Endothelial cell (in vitro differentiated cells): ENCODE measurements around the gene GPX1. TPM values are rescaled to one million over a fixed set of nuclear protein-coding genes. Genes with fewer than 3 reads are reported as not detected.

Experiments
- DNase-seq: peaks from one replicate; pipeline ENCODE4 v3.0.0; 2021; ENCODE audit warnings: low spot score
- H3K27ac Mint-ChIP-seq: one replicate; pipeline ENCODE4 v1.8.0; 2021; ENCODE audit warnings: mixed read lengths, inconsistent platforms; ENCODE audit not compliant: unreplicated experiment
- H3K27me3 Mint-ChIP-seq: one replicate; pipeline ENCODE4 v1.8.0; 2021; ENCODE audit warnings: mild to moderate bottlenecking, moderate library complexity, mixed read lengths, inconsistent platforms; ENCODE audit not compliant: unreplicated experiment
- H3K36me3 Mint-ChIP-seq: one replicate; pipeline ENCODE4 v1.8.0; 2021; ENCODE audit warnings: mild to moderate bottlenecking, low read depth, mixed read lengths, inconsistent platforms; ENCODE audit not compliant: unreplicated experiment
- H3K4me1 Mint-ChIP-seq: one replicate; pipeline ENCODE4 v1.8.0; 2021; ENCODE audit warnings: mild to moderate bottlenecking, mixed read lengths, inconsistent platforms; ENCODE audit not compliant: unreplicated experiment
- H3K4me3 Mint-ChIP-seq: one replicate; pipeline ENCODE4 v1.8.0; 2021; ENCODE audit warnings: mild to moderate bottlenecking, mixed read lengths, inconsistent platforms; ENCODE audit not compliant: unreplicated experiment
- H3K9me3 Mint-ChIP-seq: one replicate; pipeline ENCODE4 v1.8.0; 2021; ENCODE audit warnings: mixed read lengths, inconsistent platforms; ENCODE audit not compliant: unreplicated experiment
- total RNA-seq: library from RNA; stranded (reverse); fragmentation: NEBNext Ultra II Directional; extraction: Animal tissue kit (Norgen Biotek cat#: 25700); gene quantifications from one replicate; pipeline ENCODE4 v1.2.1, GENCODE V29; 2021; ENCODE audit not compliant: unreplicated experiment
- TF ChIP-seq, protein P1 (sequence below): fragments of 200-600 bp; sonication (generic); IDR thresholded peaks from one replicate; pipeline ENCODE4 v1.5.0; 2021; ENCODE audit warnings: antibody characterized with exemption; ENCODE audit not compliant: unreplicated experiment

Gene GPX1
- total RNA-seq, 1 donor from 2014 or later = 374 TPM

DNA sequence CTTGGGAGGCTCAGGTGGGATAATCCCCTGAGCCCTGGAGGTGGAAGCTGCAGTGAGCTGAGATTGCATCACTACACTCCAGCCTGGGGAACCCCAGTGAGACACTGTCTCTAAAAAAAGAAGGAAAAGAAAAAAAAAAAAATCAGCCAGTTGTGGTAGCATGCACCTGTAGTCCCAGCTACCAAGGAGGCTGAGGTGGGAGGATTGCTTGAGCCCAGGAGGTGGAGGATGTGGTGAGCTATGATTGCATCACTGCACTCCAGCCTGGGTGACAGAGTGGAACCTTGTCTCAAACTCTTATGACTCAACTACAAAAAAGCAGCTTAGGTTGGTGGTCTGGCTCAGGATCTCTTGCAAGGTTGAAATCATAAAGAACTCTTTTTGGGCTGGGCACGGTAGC lies 19.3 kb upstream of the GPX1 start:
- Mint-ChIP-seq H3K27ac (no peak overlapping the region), H3K4me3 (no peak overlapping the region), H3K27me3 (peaks cover 7% of the 10 kb centered on the region), H3K36me3 (peaks cover 10% of the 10 kb centered on the region), H3K9me3 (no peaks in the 10 kb centered on the region), H3K4me1 (peaks cover 6% of the 10 kb centered on the region)
- TF ChIP-seq, protein P1, sequence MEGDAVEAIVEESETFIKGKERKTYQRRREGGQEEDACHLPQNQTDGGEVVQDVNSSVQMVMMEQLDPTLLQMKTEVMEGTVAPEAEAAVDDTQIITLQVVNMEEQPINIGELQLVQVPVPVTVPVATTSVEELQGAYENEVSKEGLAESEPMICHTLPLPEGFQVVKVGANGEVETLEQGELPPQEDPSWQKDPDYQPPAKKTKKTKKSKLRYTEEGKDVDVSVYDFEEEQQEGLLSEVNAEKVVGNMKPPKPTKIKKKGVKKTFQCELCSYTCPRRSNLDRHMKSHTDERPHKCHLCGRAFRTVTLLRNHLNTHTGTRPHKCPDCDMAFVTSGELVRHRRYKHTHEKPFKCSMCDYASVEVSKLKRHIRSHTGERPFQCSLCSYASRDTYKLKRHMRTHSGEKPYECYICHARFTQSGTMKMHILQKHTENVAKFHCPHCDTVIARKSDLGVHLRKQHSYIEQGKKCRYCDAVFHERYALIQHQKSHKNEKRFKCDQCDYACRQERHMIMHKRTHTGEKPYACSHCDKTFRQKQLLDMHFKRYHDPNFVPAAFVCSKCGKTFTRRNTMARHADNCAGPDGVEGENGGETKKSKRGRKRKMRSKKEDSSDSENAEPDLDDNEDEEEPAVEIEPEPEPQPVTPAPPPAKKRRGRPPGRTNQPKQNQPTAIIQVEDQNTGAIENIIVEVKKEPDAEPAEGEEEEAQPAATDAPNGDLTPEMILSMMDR = no peak
- DNase-seq = no peak

DNA sequence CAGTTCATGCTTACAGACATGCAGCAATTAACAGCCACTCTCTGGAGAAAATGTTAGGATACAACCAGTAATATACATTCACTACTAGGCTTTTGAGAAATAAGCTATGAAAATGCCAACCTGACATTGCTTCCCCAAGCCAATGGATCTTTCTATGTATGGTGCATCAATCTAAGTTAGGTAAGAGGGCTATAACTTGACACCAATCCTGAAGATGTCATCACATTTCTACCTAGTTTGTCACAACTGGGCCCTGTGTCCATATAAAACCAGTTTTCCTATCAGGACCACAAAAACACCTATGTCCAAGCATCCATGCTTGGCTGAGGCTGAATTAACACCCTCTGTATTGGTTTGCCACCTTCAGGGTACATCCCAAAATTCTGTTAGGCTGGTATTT lies 13.8 kb upstream of the GPX1 start:
- Mint-ChIP-seq H3K27me3 (peaks cover 4% of the 10 kb centered on the region), H3K36me3 (peaks cover 21% of the 10 kb centered on the region), H3K27ac (no peak overlapping the region), H3K9me3 (no peaks in the 10 kb centered on the region), H3K4me1 (no peaks in the 10 kb centered on the region), H3K4me3 (no peak overlapping the region)
- TF ChIP-seq, protein P1 = no peak
- no peak for DNase-seq

DNA sequence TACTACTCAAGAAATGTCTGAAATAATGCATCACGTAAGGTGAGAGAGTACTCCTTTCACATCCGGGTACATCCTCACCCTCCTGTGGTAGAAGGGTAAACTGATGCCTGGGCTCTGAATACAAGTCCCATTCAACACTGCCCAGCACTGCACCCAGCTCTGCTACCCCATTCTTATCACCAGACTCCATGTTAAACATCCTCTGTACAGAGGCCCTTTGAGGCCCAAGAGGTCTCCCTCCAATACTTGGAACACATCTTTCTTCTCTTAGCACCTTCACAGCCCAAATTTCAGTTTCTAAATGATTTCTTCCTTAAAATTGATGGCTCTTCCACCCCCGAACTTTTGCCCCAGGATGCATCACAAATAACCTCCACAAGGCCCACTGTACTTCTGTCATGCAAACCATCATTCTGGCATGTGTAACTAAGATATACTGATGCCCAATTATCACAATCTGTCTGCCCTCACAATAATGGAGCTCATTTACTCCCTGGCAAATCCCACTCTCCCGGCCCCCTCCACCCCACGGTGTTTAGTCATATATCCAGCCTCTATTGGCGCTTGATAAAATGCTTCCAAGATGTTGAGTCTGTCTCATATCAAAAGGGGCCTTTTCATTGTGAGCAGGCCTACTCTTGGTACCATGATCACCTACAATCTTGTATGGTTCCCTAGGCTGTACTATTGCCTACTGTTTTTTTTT lies 12.6 kb upstream of the GPX1 start:
- no peaks in the 10 kb centered on the region for H3K9me3 Mint-ChIP-seq
- DNase-seq = no peak
- peak overlapping the region; percentile 1 for H3K4me3 Mint-ChIP-seq
- H3K36me3 Mint-ChIP-seq = peaks cover 28% of the 10 kb centered on the region
- H3K27ac Mint-ChIP-seq = no peak overlapping the region
- peaks cover 3% of the 10 kb centered on the region for H3K27me3 Mint-ChIP-seq
- H3K4me1 Mint-ChIP-seq = no peaks in the 10 kb centered on the region
- TF ChIP-seq, protein P1 = no peak

DNA sequence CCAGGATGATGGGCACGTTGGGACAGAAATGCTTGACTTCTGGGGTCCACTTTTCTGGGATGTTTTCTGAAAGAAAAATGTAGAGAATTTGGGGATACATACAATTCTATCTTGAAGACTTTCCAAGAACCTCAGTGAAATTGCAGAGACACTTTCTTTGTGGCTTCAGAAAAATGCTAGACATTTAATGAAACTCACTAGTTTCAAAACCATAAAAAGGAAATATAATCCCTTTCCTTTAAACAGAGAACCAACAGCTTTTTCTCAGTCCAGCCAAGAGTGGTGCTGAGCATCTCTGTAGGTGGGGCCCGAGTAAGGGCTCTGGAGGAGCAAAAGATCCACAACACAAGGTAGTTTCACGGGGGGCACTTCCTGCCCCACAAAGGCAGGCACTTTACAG lies 4.4 kb upstream of the GPX1 start:
- H3K4me3 Mint-ChIP-seq = peak overlapping the region; percentile 33
- no peak overlapping the region for H3K27ac Mint-ChIP-seq
- H3K27me3 Mint-ChIP-seq = peaks cover 3% of the 10 kb centered on the region
- H3K36me3 Mint-ChIP-seq = peaks cover 38% of the 10 kb centered on the region
- TF ChIP-seq, protein P1 = no peak
- peaks cover 14% of the 10 kb centered on the region for H3K4me1 Mint-ChIP-seq
- DNase-seq = no peak
- H3K9me3 Mint-ChIP-seq = no peaks in the 10 kb centered on the region

DNA sequence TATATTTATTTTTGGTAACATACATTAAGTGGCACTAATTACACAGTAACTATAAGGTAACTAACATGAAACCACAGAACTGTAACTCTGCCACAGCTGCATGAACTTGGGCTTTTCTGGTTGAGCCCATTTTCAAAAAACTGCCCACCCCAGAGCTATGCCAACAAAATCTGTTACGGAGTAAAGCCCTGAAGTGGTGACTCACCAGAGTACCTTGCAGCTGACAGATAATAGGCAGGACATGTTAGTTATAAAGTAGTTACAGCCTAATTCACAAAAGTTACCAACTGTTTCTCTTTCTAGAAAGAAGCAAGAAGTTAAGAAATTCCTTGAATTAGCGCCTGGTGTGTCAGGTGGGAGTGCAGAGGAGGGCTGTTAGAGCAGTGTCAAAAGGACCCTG lies 1.5 kb upstream of the GPX1 start:
- peak overlapping the region; percentile 79 for H3K4me3 Mint-ChIP-seq
- peak overlapping the region; percentile 99 for H3K27ac Mint-ChIP-seq
- peaks cover 23% of the 10 kb centered on the region for H3K4me1 Mint-ChIP-seq
- peaks cover 43% of the 10 kb centered on the region for H3K36me3 Mint-ChIP-seq
- TF ChIP-seq, protein P1 = no peak
- H3K9me3 Mint-ChIP-seq = no peaks in the 10 kb centered on the region
- peaks cover 13% of the 10 kb centered on the region for H3K27me3 Mint-ChIP-seq
- no peak for DNase-seq
